Skin epidermis (tissue), 12 donors: ENCODE data around the gene CD79B.
"Not testable (repeated sequence)": the region's sequence is repeated elsewhere in the genome, so short reads cannot be mapped to it uniquely, and the experiment has no call there.

ENCODE experiments used
- H3K27ac ChIP-seq, 21 experiments: fragments of 200-600 bp; sonication (generic) in 11 of 21; one replicate each; pipeline ENCODE4 v1.5.0; 2020; ENCODE audit warnings: mild to moderate bottlenecking in 3 of 21, inconsistent platforms in 2 of 21, moderate library complexity in 2 of 21
- H3K4me3 ChIP-seq, 7 experiments: fragments of 200-600 bp; sonication (generic) in 2 of 7; one replicate each; pipeline ENCODE4 v1.5.0; 2020; ENCODE audit warnings: inconsistent platforms in 2 of 7, mild to moderate bottlenecking in 2 of 7, moderate library complexity in 1 of 7

The CD79B gene

GRCh38 chr17:63885119-63885518, 47.0 kb downstream of the CD79B start:
- not testable (repeated sequence) for H3K4me3 ChIP-seq, H3K27ac ChIP-seq

GRCh38 chr17:63882626-63883126, 49.5 kb downstream of the CD79B start:
- not testable (repeated sequence) for H3K27ac ChIP-seq, H3K4me3 ChIP-seq

GRCh38 chr17:63881935-63882601, 50.1 kb downstream of the CD79B start, which contains the start of gene GH2:
GH2 (minus strand) TSS chr17:63881944; CDS start chr17:63881801, 143 bp downstream.
- H3K4me3 ChIP-seq: no peak within 1 kb of the TSS
- H3K27ac ChIP-seq: no peak within 1 kb of the TSS

GRCh38 chr17:63881337-63881736, 50.8 kb downstream of the CD79B start:
- not testable (repeated sequence) for H3K4me3 ChIP-seq, H3K27ac ChIP-seq

GRCh38 chr17:63880706-63881105, 51.4 kb downstream of the CD79B start:
- Histone ChIP-seq H3K27ac (no peak overlapping the region), H3K4me3 (no peak overlapping the region)
